CD8-positive, alpha-beta memory T cell (primary cell): ENCODE results near the gene USP50. TPM values are rescaled to one million over a fixed set of nuclear protein-coding genes. Genes with fewer than 3 reads are reported as not detected.

Experiments used
- CTCF ChIA-PET: fragments of 350-600 bp; sonication (Branson Sonifier 250); formaldehyde crosslinking; loops from one replicate; lab custom pipeline; 2021; ENCODE audit warnings: antibody characterized with exemption; lab: Charles Lee
- POLR2A ChIA-PET: fragments of 350-600 bp; sonication (Branson Sonifier 250); formaldehyde crosslinking; loops from one replicate; lab custom pipeline; 2021; ENCODE audit warnings: antibody characterized with exemption; lab: Charles Lee
- DNase-seq, 5 donors: peaks; one replicate each; pipeline versions ENCODE4 v3.0.0 to v3.0.0-alpha.2; 2020 to 2022; ENCODE audit warnings: mixed read lengths in 1 of 5
- H3K27ac ChIP-seq: one replicate; pipeline ENCODE4 v1.7.0; 2013; ENCODE audit warnings: low read depth, mild to moderate bottlenecking, low read length, moderate library complexity
- H3K27me3 ChIP-seq: 2 replicates; pipeline ENCODE4 v1.7.0; 2013; ENCODE audit warnings: low read length, mild to moderate bottlenecking; ENCODE audit not compliant: insufficient read depth, poor library complexity, severe bottlenecking
- H3K36me3 ChIP-seq: 2 replicates; pipeline ENCODE4 v1.7.0; 2013; ENCODE audit warnings: mild to moderate bottlenecking, low read length, moderate library complexity; ENCODE audit not compliant: insufficient read depth
- H3K4me1 ChIP-seq: 2 replicates; pipeline ENCODE4 v1.7.0; 2013; ENCODE audit warnings: mild to moderate bottlenecking, low read length, moderate library complexity; ENCODE audit not compliant: insufficient read depth
- H3K4me3 ChIP-seq: 2 replicates; pipeline ENCODE4 v1.7.0; 2013; ENCODE audit warnings: mild to moderate bottlenecking, low read length
- H3K9me3 ChIP-seq: 2 replicates; pipeline ENCODE4 v1.7.0; 2013; ENCODE audit warnings: mild to moderate bottlenecking, low read length
- H3K27ac Mint-ChIP-seq, 8 donors: one replicate each; pipeline ENCODE4 v1.8.0; 2020 to 2021; ENCODE audit warnings: mixed read lengths in 8 of 8, mild to moderate bottlenecking in 6 of 8, inconsistent platforms in 3 of 8, moderate library complexity in 3 of 8
- H3K27me3 Mint-ChIP-seq, 2 donors: one replicate each; pipeline ENCODE4 v1.8.0; 2020 to 2021; ENCODE audit warnings: mixed read lengths in 2 of 2, mild to moderate bottlenecking in 1 of 2, moderate library complexity in 1 of 2
- H3K36me3 Mint-ChIP-seq, 3 donors: one replicate each; pipeline ENCODE4 v1.8.0; 2020 to 2021; ENCODE audit warnings: mixed read lengths in 3 of 3, inconsistent platforms in 1 of 3, mild to moderate bottlenecking in 1 of 3
- H3K4me1 Mint-ChIP-seq, 3 donors: one replicate each; pipeline ENCODE4 v1.8.0; 2020 to 2021; ENCODE audit warnings: mixed read lengths in 3 of 3, inconsistent platforms in 1 of 3, mild to moderate bottlenecking in 1 of 3
- H3K4me3 Mint-ChIP-seq, 7 donors: one replicate each; pipeline ENCODE4 v1.8.0; 2020 to 2021; ENCODE audit warnings: mixed read lengths in 7 of 7, mild to moderate bottlenecking in 6 of 7, moderate library complexity in 4 of 7, inconsistent platforms in 2 of 7
- H3K9me3 Mint-ChIP-seq, 5 donors: one replicate each; pipeline ENCODE4 v1.8.0; 2020 to 2022; ENCODE audit warnings: mixed read lengths in 5 of 5, mild to moderate bottlenecking in 3 of 5, moderate library complexity in 2 of 5, inconsistent platforms in 1 of 5
- polyA plus RNA-seq: library from polyadenylated mRNA; unstranded; fragments of 300-500 nt; fragmentation: Illumina TruSeq; gene quantifications from one replicate; pipeline ENCODE4 v1.2.3, GENCODE V29; 2021
- total RNA-seq, 2 experiments: library from RNA; stranded (reverse); gene quantifications; one replicate each; pipeline ENCODE4 v1.2.3, GENCODE V29; 2021

The USP50 gene
- total and polyA plus RNA-seq, 3 experiments from 2014 or later: 0.40 TPM; not detected in 2

DNA sequence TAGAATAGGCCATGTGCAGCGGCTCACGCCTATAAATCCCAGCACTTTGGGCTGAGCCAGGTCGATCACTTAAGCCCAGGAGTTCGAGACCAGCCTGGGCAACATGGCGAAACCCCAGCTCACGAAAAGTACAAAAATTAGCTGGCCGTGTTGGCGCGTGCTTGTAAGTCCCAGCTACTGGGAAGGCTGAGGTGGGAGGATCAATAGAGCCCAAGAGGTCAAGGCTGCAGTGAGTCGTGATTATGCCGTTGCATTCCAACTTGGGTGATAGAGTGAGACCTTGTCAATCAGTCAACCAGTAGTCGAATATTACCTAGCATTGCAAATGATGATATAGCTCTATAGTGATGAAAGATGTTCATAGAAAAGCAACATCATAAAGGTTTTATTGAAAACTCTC is 70.3 kb downstream of the USP50 start:
- Mint-ChIP-seq H3K9me3 (no peaks in the 10 kb centered on the region), H3K27me3 (no peaks in the 10 kb centered on the region), H3K27ac (no peak overlapping the region), H3K36me3 (peaks cover 9 to 75% (median 25%) of the 10 kb centered on the region in 3 donors), H3K4me1 (peaks cover 6 to 12% (median 8%) of the 10 kb centered on the region in 3 donors), H3K4me3 (no peak overlapping the region)
- no peaks in the 10 kb centered on the region for H3K4me1 ChIP-seq
- H3K27ac ChIP-seq: no peak overlapping the region
- H3K9me3 ChIP-seq: no peaks in the 10 kb centered on the region
- no peak overlapping the region for H3K4me3 ChIP-seq
- ChIA-PET POLR2A (no interaction called here), CTCF (no interaction called here)
- no peak for DNase-seq
- H3K36me3 ChIP-seq: peaks cover 15% of the 10 kb centered on the region
- no peaks in the 10 kb centered on the region for H3K27me3 ChIP-seq

DNA sequence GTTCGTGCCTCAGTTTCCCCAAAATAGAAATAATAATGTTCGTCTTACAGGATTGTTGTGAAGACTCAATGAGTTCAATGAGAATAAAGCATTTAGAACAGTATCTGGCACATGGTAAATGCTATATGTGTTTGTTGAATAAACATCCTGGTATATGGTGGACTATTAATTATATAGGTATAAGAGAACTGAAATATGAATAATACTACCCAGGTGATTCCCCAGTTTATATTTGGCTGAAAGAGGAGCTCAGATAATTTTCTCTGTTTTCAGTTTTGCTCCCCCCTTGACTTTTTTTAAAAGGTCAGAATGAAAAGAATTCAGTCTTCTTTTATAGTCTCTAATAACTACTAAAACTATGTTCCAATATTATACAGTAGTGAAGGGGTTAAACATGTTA is 75.4 kb downstream of the USP50 start:
- Mint-ChIP-seq H3K9me3 (no peaks in the 10 kb centered on the region), H3K27ac (no peak overlapping the region), H3K4me1 (peaks cover 0 to 2% (median 0%) of the 10 kb centered on the region in 3 donors), H3K36me3 (peaks cover 6 to 68% (median 11%) of the 10 kb centered on the region in 3 donors), H3K4me3 (no peak overlapping the region), H3K27me3 (no peaks in the 10 kb centered on the region)
- ChIA-PET CTCF (no interaction called here), POLR2A (no interaction called here)
- no peaks in the 10 kb centered on the region for H3K9me3 ChIP-seq
- H3K36me3 ChIP-seq: peaks cover 12% of the 10 kb centered on the region
- no peak overlapping the region for H3K27ac ChIP-seq
- H3K4me1 ChIP-seq: no peaks in the 10 kb centered on the region
- DNase-seq: no peak
- H3K4me3 ChIP-seq: no peak overlapping the region
- no peaks in the 10 kb centered on the region for H3K27me3 ChIP-seq

DNA sequence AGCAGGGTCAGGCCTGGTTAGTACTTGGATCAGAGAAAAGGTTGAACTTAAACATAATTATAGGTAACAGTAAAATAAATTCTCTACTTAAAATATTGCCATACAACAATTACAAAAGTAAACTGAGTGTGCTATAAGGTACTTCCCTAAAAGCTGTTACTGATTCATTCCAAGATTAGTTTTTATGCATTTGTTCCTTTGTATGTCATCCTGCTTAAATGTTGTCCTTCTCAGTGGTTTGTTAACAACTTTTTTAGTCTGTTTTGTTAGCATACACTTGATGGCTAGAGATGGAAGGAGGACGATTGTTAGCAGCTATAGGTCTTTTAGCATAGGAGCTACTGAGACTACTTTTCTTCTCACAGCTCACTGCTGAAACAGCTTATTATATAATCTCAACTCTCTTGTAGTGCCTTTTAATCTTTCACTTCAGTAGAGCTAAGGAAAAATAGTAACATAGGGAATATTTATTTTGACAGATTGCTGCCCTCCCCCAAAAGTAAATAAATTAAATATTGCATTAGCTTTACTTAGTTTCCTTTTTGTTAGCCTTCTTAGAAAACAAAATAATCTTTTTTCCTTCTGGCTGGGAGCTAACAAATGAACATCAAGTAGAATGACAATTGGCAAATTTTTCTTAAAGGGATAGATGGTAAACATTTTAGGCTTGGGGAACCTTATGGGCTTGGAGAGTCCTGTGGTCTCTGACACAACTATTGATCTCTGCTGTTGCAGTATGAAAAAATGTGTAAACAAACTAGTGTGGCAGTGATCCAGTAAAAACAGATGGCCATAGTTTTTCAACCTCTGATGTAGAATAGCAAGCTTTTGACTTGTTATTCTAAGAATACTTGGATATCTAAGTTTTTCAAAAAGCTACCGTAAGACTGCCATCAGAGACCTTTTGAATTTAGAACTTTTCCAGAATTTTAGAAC is 82.8 kb downstream of the USP50 start:
- H3K27me3 Mint-ChIP-seq: peaks cover 0 to 1% of the 10 kb centered on the region in 2 donors
- H3K27ac Mint-ChIP-seq: peak overlapping the region in 1 of 8 donors; percentile 68
- H3K4me3 Mint-ChIP-seq: no peak overlapping the region
- CTCF ChIA-PET: no interaction called here
- no peaks in the 10 kb centered on the region for H3K4me1 ChIP-seq
- no peak overlapping the region for H3K27ac ChIP-seq
- H3K4me3 ChIP-seq: no peak overlapping the region
- H3K36me3 ChIP-seq: peaks cover 9% of the 10 kb centered on the region
- POLR2A ChIA-PET: interaction anchor here (0.6 kb wide), 1 partner anchor 616 kb away, joined by 6 read pairs; no protein-coding TSS in a partner anchor
- no peak for DNase-seq
- H3K9me3 ChIP-seq: no peaks in the 10 kb centered on the region
- peaks cover 0 to 5% (median 1%) of the 10 kb centered on the region in 3 donors for H3K4me1 Mint-ChIP-seq
- H3K9me3 Mint-ChIP-seq: no peaks in the 10 kb centered on the region
- H3K36me3 Mint-ChIP-seq: peaks cover 6 to 79% (median 14%) of the 10 kb centered on the region in 3 donors
- no peaks in the 10 kb centered on the region for H3K27me3 ChIP-seq

DNA sequence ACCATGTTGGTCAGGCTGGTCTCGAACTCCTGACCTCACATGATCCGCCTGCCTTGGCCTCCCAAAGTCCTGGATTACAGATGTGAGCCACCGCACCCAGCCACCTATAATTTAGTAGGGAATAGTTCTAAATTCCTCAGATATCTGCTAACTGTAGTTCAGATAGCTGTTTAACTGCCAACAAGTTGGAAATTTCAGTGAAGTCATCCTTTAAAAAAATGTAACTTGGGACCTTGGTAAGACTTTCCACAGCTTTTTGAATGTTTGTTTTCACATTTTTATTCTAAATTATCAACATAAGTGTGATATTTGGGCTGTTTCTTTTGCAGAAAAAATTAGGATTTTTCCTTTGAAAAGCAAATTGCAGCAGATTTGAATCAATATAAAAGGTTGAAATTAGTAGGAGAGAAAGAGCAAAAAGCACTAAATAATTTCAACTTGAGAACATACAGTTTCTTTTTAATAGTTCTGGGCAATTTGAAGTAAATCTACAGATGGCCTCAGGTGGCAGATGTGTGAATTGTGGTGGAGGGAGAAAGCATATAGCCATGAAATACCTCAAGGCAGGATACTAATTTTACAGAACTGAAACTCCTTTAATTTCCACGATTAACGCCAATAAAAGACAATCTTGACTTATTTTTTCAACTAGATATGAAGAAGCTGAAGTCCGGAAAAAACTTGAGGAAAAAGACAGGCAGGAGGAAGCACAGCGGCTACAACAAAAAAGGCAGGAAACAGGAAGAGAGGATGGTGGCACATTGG is 87.9 kb downstream of the USP50 start:
- Histone ChIP-seq H3K4me1 (no peaks in the 10 kb centered on the region), H3K9me3 (no peaks in the 10 kb centered on the region), H3K27ac (no peak overlapping the region), H3K36me3 (peaks cover 5% of the 10 kb centered on the region), H3K4me3 (no peak overlapping the region), H3K27me3 (no peaks in the 10 kb centered on the region)
- POLR2A ChIA-PET: no interaction called here
- H3K36me3 Mint-ChIP-seq: peaks cover 14 to 75% (median 16%) of the 10 kb centered on the region in 3 donors
- H3K27ac Mint-ChIP-seq: peak overlapping the region in 5 of 8 donors; percentile 1 to 84 (median 33)
- CTCF ChIA-PET: no interaction called here
- no peak for DNase-seq
- H3K9me3 Mint-ChIP-seq: no peaks in the 10 kb centered on the region
- H3K4me1 Mint-ChIP-seq: peaks cover 6 to 10% (median 8%) of the 10 kb centered on the region in 3 donors
- H3K4me3 Mint-ChIP-seq: no peak overlapping the region
- peaks cover 0 to 1% of the 10 kb centered on the region in 2 donors for H3K27me3 Mint-ChIP-seq

DNA sequence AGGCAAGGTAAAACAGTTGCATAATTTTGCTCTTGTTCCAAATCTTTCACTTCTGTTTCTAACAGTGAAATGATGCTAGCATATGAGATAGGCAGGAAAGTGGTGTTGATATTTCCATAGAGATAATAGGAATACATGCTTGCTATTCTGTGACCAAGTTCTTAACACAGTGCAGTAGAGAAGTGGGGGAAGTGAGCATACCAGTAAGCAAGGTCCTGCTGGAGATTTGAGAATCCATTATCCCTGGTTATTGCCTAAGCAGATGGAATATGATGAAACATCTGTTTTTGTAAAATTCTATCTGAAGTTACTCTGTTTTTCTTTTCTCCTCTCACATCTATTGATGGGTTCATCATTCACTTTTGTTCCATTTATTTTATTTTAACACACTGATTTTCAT is 93.5 kb downstream of the USP50 start:
- H3K4me3 ChIP-seq: no peak overlapping the region
- H3K27me3 ChIP-seq: no peaks in the 10 kb centered on the region
- H3K4me1 ChIP-seq: no peaks in the 10 kb centered on the region
- H3K36me3 Mint-ChIP-seq: peaks cover 11 to 69% (median 17%) of the 10 kb centered on the region in 3 donors
- H3K27ac ChIP-seq: no peak overlapping the region
- H3K27ac Mint-ChIP-seq: peak overlapping the region in 2 of 8 donors; percentile 15 to 19
- POLR2A ChIA-PET: no interaction called here
- no peaks in the 10 kb centered on the region for H3K9me3 Mint-ChIP-seq
- no peak overlapping the region for H3K4me3 Mint-ChIP-seq
- CTCF ChIA-PET: no interaction called here
- peaks cover 12 to 25% (median 14%) of the 10 kb centered on the region in 3 donors for H3K4me1 Mint-ChIP-seq
- H3K27me3 Mint-ChIP-seq: no peaks in the 10 kb centered on the region
- DNase-seq: no peak
- H3K9me3 ChIP-seq: no peaks in the 10 kb centered on the region
- H3K36me3 ChIP-seq: no peaks in the 10 kb centered on the region

Other genes starting within 250 kb of the USP50 start
- 10 to 100 TPM; 45.7 to 46.5 TPM for gene GABPB1, start 191.5 kb downstream of the USP50 start, total RNA-seq
- gene GABPB1, start 191.5 kb downstream of the USP50 start, polyA plus RNA-seq: 22.5 TPM
- 10 to 100 TPM; 54.0 to 59.8 TPM for gene USP8, start 122.3 kb downstream of the USP50 start, total RNA-seq
- 64.1 TPM for gene USP8, start 122.3 kb downstream of the USP50 start, polyA plus RNA-seq
- 10 to 100 TPM; 46.7 to 46.9 TPM for gene TRPM7, start 140.1 kb upstream of the USP50 start, total RNA-seq
- 18.1 TPM for gene TRPM7, start 140.1 kb upstream of the USP50 start, polyA plus RNA-seq
- 100 to 1,000 TPM; 105 TPM for gene SPPL2A, start 219.0 kb upstream of the USP50 start, total RNA-seq
- 68.6 TPM for gene SPPL2A, start 219.0 kb upstream of the USP50 start, polyA plus RNA-seq